NT2/D1 (cell line): ENCODE data around the gene SLC19A1.

Source experiments
- DNase-seq: peaks from one replicate; pipeline ENCODE4 v3.0.0-alpha.2; 2011; ENCODE audit warnings: low read depth, low spot score
- H3K27me3 ChIP-seq: 2 replicates; pipeline ENCODE4 v1.6.0; 2011; ENCODE audit warnings: mild to moderate bottlenecking; ENCODE audit not compliant: insufficient read length, insufficient read depth
- H3K36me3 ChIP-seq: 2 replicates; pipeline ENCODE4 v1.6.1; 2011; ENCODE audit warnings: mild to moderate bottlenecking, low read length, mixed read lengths; ENCODE audit not compliant: insufficient read depth, insufficient read length
- H3K4me1 ChIP-seq: 2 replicates; pipeline ENCODE4 v1.5.1; 2011; ENCODE audit not compliant: insufficient read depth, insufficient read length
- H3K4me3 ChIP-seq: 2 replicates; pipeline ENCODE4 v1.5.1; 2011; ENCODE audit warnings: low read depth; ENCODE audit not compliant: insufficient read length
- H3K9ac ChIP-seq: 2 replicates; pipeline ENCODE4 v1.6.0; 2011; ENCODE audit warnings: low read depth; ENCODE audit not compliant: insufficient read length
- H3K9me3 ChIP-seq: 2 replicates; pipeline ENCODE4 v1.5.1; 2011; ENCODE audit warnings: mild to moderate bottlenecking, low read length; ENCODE audit not compliant: insufficient read depth
- SUZ12 ChIP-seq: IDR thresholded peaks from 2 replicates; pipeline ENCODE4 v1.6.1; 2011; ENCODE audit not compliant: insufficient read length, insufficient read depth; ENCODE audit errors: extremely low read depth
- YY1 ChIP-seq: IDR thresholded peaks from 2 replicates; pipeline ENCODE4 v1.6.1; 2011; ENCODE audit not compliant: insufficient read length, insufficient read depth
- ZNF274 ChIP-seq: IDR thresholded peaks from 2 replicates; pipeline ENCODE4 v1.6.1; 2011; ENCODE audit warnings: mild to moderate bottlenecking, low read depth, low read length

SLC19A1 gene

DNA sequence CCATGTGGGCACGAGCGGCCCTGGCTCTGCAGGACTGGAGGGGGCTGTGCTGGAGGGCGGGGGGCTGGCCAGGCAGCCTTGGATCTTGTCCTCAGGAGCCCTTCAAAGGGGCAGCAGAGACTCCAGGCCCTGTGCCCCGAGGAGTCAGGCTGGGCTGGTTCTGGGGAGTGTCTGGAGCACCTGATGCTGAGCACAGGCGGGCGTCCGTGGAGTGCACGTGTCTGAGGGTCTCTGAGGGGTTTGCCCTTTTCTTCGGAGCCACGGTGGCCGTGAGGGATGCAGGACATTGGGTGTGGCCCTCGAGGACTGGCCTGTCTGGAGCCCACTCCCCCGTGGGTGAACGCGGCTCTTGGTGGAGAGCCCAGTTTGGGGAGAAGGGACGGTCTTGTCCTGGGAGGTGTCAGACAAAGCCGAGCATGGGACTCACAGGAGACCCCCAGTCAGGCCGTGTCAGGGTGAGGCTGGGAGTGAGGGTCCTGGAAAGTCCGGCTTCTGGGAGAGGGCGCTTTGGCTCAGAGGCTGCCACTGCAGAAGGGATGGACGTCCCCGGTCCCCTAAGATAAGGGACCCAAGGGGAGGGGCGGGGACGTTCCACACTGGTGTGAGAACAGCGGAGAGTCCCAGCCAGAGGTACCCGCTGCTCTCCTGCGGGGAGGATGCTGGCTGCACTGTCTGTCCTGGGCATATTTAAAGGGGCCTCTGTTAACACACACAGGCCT, 76.5 kb downstream of the SLC19A1 start:
- Histone ChIP-seq H3K27me3 (no peaks in the 10 kb centered on the region), H3K4me3 (no peak overlapping the region), H3K9me3 (peaks cover 14% of the 10 kb centered on the region), H3K9ac (no peak overlapping the region), H3K4me1 (peaks cover 22% of the 10 kb centered on the region), H3K36me3 (peaks cover 97% of the 10 kb centered on the region)
- no peak for TF ChIP-seq YY1
- TF ChIP-seq ZNF274: no peak
- TF ChIP-seq SUZ12: no peak
- no peak for DNase-seq

DNA sequence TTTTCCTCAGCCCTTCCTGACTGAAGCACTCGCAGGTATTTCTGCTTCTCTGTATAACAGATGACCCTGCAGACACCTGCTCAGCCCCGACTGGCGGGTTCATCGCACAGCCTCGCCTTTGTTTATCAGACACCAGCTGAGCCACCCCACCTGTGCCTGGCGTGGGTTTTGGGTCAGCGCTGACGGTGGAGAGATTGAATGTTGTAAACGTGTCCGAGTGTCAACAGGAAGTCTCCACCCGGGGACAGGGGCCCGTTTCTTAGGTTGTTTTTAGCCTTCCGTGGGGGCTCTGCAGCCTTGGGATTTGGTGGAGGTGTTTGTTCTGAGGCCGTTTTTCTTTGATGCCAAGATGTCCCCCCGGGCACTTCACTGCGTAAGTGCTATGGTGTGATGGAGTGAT, 77.1 kb downstream of the SLC19A1 start:
- DNase-seq: no peak
- H3K27me3 ChIP-seq: no peaks in the 10 kb centered on the region
- peaks cover 99% of the 10 kb centered on the region for H3K36me3 ChIP-seq
- H3K4me1 ChIP-seq: peaks cover 21% of the 10 kb centered on the region
- peaks cover 14% of the 10 kb centered on the region for H3K9me3 ChIP-seq
- TF ChIP-seq SUZ12 (no peak), YY1 (no peak), ZNF274 (no peak)
- H3K4me3 ChIP-seq: no peak overlapping the region
- H3K9ac ChIP-seq: no peak overlapping the region

DNA sequence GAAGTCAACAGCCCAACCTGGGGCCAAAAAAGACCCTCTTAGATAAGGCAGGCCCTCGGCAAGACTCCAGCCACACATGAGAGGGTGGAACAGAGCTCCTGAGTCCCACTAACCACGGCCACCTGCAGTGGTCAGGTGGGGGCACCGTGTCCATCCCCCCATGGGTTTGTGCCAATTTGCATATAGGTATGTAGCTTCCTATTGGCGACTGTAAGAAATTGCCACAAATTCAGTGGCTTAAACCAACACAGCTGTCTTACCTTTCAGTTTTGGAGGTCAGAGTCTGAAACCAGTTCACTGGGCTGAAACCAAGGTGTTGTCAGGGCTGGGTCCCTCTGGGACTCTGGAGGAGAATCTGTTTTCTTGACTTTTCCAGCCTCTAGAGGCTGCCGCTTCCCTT, 77.9 kb downstream of the SLC19A1 start:
- H3K36me3 ChIP-seq: peaks cover 99% of the 10 kb centered on the region
- no peak for DNase-seq

DNA sequence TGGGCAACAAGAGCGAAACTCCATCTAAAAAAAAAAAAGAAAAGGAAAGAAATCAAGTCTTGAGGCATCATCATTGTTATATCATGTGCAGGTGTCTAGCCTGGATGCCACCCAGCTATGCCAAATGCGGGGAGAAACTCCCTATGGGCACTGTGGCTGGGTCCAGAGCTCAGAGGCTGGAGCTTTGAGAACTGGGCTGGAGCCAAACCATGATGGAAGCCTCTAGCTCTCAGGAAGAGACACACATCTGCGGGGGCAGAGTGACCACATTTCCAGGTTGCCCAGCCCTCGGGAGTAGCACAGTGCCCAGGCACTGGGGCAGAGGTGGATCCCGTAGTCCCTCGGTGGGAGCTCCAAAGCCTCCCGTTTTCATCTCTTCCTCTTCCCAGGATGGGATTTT, 78.4 kb downstream of the SLC19A1 start:
- peaks cover 14% of the 10 kb centered on the region for H3K9me3 ChIP-seq
- no peaks in the 10 kb centered on the region for H3K27me3 ChIP-seq
- TF ChIP-seq YY1 (no peak), SUZ12 (no peak), ZNF274 (no peak)
- H3K36me3 ChIP-seq: peaks cover 99% of the 10 kb centered on the region
- no peak overlapping the region for H3K9ac ChIP-seq
- peaks cover 18% of the 10 kb centered on the region for H3K4me1 ChIP-seq
- DNase-seq: no peak
- no peak overlapping the region for H3K4me3 ChIP-seq

More for the DNA sequence above, 77.9 kb downstream of the SLC19A1 start:
- Histone ChIP-seq H3K4me3 (no peak overlapping the region), H3K27me3 (no peaks in the 10 kb centered on the region), H3K9ac (no peak overlapping the region), H3K4me1 (peaks cover 20% of the 10 kb centered on the region), H3K9me3 (peaks cover 14% of the 10 kb centered on the region)
- TF ChIP-seq ZNF274 (no peak), YY1 (no peak), SUZ12 (no peak)

DNA sequence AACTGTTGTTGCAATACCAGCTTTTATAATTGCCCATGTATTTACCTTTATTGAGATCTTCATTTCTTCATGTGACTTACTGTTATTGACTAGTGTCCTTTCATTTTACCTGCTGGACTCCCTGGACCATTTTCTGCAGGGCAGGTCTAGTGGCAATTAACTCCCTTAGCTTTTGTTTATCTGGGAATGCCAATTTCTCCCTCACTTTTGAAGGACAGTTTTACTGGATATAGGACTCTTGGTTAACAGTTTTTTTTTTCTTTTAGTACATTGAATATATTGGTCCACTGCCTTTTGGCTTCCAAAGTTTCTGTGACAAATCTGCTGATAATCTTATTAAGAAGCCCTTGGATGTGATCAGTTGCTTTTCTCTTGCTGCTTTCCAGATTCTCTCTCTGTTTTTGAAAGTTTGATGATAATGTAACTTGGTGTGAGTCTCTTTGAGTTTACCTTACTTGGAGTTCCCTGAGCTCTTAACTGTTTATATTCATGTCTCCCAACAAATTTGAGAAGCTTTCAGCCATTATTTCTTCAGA, 80.4 kb downstream of the SLC19A1 start:
- Histone ChIP-seq H3K9ac (no peak overlapping the region), H3K4me3 (no peak overlapping the region), H3K4me1 (peaks cover 21% of the 10 kb centered on the region), H3K36me3 (peaks cover 98% of the 10 kb centered on the region), H3K9me3 (peaks cover 14% of the 10 kb centered on the region), H3K27me3 (no peaks in the 10 kb centered on the region)
- TF ChIP-seq SUZ12 (no peak), ZNF274 (no peak), YY1 (no peak)
- no peak for DNase-seq

DNA sequence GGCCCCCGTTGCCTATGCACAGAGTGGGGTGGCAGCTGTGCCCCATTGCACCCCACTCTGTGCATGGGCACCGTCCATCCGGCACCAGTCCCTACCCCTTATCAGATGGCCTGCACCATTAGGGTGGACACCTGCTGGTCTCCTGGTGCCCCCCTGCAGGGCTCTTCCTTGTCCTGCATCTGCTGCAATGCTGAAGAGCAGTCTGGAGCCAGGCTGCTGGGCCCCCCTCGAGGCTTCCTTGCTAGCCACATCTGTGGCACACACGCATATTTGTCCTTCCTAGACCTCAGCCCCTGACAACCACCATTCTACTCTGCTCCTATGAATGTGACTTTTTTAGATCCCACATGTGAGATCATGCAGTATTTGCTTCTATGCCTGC, 80.9 kb downstream of the SLC19A1 start:
- Histone ChIP-seq H3K4me1 (peaks cover 20% of the 10 kb centered on the region), H3K9me3 (peaks cover 14% of the 10 kb centered on the region), H3K9ac (no peak overlapping the region), H3K36me3 (peaks cover 98% of the 10 kb centered on the region), H3K27me3 (no peaks in the 10 kb centered on the region), H3K4me3 (no peak overlapping the region)
- no peak for DNase-seq
- TF ChIP-seq ZNF274 (no peak), YY1 (no peak), SUZ12 (no peak)

DNA sequence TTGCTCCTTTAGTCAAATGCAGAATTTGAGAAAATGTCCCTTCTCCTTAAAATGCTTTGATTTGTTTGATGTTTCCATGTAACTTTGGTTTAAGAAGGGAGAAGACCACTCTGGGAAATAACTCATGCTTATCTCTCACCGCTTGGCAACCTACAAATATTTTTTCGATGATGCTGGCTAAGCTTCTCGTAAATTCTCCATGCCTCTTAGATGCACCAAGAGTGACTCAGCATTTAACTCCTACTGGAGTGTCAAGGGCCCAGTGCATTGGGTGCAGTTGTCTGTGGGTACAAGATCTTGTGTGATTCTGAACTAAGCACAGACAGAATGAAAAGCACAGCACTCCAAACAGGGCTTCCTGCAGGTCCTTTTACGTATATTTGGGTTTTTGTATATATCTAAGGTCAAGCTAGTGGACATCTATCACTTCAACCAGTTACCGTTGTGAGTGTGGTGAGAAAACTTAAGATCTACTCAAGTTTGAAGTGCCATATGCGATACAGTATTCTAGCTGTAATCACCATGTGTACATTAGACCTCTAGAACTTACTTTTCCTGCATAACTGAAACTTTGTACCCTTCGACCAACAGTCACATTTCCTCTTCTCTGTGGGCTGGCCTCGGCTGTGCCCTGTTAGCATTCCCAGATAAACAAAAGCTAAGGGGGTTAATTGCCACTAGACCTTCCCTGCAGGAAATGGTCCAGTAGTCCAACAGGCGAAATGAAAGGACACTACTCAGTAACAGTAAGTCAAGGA, 81.5 kb downstream of the SLC19A1 start:
- no peak for DNase-seq
- TF ChIP-seq ZNF274 (no peak), SUZ12 (no peak), YY1 (no peak)
- H3K9me3 ChIP-seq: peaks cover 14% of the 10 kb centered on the region
- H3K9ac ChIP-seq: no peak overlapping the region
- no peak overlapping the region for H3K4me3 ChIP-seq
- H3K27me3 ChIP-seq: no peaks in the 10 kb centered on the region
- H3K4me1 ChIP-seq: peaks cover 20% of the 10 kb centered on the region
- peaks cover 98% of the 10 kb centered on the region for H3K36me3 ChIP-seq
